GM12801 (cell line): ENCODE measurements around the gene DCC.

Experiments used
- CTCF ChIP-seq: IDR thresholded peaks from one replicate; pipeline ENCODE4 v1.5.1; 2011; ENCODE audit warnings: control low read depth; ENCODE audit not compliant: insufficient read length; ENCODE audit errors: extremely low read depth

The DCC gene

GRCh38 chr18:53467756-53468155, 1127.8 kb downstream of the DCC start:
- TF ChIP-seq CTCF = no peak

- TF ChIP-seq CTCF = no peak
Observed at GRCh38 chr18:53472546-53472945, 1132.5 kb downstream of the DCC start.

DNA sequence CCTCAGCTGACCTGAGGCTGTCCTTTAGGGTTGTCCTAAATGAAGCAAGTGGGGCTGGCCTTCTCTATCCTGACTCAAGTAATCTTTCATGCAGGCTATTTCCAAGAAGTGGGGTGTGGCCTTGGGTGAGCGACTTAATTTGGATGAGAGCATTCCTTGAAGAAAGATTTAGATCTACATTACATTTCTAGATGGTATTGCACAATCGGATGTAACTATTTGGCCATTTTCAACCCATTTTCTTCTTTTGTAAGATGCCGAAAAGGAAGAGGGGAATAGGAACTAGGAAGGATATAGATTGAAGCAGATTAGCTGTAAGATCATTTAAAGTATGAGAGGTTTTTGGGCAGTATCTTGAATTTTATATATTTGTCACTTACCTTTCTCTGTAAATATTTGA, 1138.2 kb downstream of the DCC start:
- TF ChIP-seq CTCF = no peak

DNA sequence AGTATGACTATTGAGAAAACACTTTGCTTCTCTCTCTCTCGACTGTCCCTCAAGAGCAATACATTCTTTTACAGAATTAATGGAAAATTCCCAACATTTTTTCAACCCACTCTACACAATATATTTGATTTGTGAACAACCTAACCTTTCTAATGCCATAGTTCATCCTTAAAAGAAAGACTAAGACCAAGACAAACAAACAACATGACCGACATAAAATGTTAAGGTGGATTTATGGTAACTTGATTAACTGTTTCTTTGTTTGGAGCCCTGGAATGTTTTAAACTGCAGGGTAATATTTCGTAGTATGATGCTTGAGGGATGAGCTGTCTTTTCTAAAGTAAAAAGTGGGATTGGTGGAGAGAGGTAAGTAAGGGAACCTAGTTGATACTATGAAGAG, 1146.3 kb downstream of the DCC start:
- no peak for TF ChIP-seq CTCF

GRCh38 chr18:53489266-53489665, 1149.3 kb downstream of the DCC start:
- TF ChIP-seq CTCF = no peak

DNA sequence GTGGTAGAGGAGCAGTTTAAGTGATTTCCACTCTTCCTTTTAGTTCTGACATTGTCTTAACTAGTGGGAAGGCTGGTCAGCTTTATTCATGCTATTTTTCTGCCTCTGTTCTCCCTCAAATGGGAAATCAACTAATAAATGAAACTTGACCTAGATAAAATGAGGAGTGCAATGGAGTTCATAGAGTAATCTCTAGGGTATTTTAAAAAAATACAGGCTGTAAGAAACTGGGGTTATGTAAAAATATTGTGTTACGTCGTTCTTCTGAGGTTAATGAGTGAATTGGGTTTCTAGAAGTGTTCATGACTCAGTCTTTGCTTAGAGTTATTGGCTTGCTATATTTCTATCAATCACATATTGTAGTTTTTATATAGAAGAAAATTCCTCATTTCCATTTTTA, 1150.0 kb downstream of the DCC start:
- TF ChIP-seq CTCF = no peak

GRCh38 chr18:53496028-53496427, 1156.0 kb downstream of the DCC start:
- no peak for TF ChIP-seq CTCF

DNA sequence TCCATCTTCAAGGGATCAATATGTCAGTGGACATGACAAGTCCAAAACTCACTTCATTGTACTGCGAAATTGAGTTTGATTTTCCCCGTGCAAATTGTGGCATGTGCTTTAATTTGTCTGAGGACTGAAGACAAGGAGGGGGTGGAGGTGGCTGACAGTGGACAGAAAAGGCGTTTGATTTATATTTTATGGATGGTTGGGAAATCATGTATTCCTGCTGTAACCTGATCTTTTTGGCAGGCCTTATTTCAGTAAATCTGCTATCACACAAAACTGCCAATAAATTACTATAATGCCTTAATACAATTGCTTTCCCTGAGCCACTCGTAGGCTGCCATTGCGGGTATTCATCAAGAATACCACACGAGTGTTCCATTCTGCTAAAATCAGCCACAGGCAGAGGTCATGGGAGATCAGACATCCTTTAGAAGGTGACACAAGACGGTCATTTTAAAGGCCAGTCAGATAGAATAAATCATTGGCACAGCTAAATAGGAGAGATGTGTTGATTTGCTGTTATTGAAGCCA, 1164.0 kb downstream of the DCC start:
- TF ChIP-seq CTCF = no peak
